Renal pelvis (tissue), 4 donors: ENCODE results near the gene CXCR5. TPM values are rescaled to one million over a fixed set of nuclear protein-coding genes. Genes with fewer than 3 reads are reported as not detected.

Experiments used
- DNase-seq: peaks from one replicate; pipeline ENCODE4 v3.0.0-alpha.2; 2013
- polyA plus RNA-seq, 3 donors: library from polyadenylated mRNA; unstranded; fragments of 120-200 nt; gene quantifications; one replicate each; pipeline ENCODE4 v1.2.1, GENCODE V29; 2013; ENCODE audit not compliant: insufficient read length in 3 of 3

The CXCR5 gene
- polyA plus RNA-seq, 3 donors, result not detected

- DNase-seq, result peak; percentile 73
Observed at GRCh38 chr11:118870396-118871343, 13.0 kb upstream of the CXCR5 start.

DNA sequence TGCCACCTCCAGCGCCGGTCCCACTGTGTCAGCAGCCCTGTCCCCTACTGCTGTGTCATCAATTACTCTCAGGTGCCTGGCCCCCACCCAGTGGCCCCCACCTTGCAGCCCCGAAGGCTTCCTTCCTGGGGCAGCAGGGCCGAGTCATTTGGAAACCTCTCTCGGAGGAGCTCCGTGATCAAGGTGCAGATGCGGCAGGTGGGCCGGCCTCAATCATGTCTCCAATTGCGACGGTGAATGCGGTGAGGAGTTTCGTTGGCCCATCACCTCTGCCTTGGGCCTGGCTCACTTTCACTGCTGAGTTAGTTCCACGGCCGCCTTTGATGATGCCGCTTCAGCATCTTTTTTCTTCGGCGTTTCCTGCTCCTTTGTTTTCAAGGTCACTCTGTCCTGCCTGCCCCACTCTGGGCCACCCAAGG, 11.3 kb upstream of the CXCR5 start:
- no peak for DNase-seq

DNA sequence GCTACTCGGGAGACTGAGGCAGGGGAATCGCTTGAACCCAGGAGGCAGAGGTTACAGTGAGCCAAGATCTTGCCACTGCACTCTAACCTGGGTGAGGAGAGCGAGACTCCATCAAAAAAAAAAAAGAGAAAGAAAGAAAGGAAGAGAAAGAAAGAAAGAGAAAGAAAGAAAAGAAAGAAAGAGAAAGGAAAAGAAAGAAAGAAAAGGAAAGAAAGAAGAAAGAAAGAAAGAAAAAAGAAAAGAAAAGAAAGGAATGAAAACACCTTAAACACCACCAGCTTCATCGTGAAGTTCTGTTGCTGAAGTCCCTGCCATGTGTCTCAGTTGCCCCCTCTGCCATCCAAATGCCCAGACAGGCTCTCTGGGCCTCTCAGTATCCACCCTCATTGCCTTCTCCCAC, 9.9 kb upstream of the CXCR5 start:
- no peak for DNase-seq

DNA sequence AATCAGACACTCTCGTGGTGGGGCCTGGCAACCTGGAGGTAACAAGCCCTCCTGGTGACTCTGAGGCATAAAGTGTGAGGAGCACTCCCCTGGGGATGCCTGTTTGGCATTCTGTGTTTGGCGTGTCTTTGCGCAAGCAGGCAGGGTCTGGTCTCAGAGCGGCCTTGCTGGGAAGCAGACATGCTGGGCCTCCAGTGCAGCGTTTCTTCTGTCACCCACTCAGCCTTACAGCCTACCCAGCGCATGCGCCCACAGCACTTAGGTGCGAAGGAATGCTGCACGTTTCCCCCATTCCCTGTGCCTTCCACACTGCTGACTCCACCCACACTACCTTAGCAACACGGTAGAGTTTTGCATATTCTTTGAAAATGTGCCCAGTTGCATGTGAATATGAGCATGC, 7.4 kb upstream of the CXCR5 start:
- DNase-seq, result no peak

DNA sequence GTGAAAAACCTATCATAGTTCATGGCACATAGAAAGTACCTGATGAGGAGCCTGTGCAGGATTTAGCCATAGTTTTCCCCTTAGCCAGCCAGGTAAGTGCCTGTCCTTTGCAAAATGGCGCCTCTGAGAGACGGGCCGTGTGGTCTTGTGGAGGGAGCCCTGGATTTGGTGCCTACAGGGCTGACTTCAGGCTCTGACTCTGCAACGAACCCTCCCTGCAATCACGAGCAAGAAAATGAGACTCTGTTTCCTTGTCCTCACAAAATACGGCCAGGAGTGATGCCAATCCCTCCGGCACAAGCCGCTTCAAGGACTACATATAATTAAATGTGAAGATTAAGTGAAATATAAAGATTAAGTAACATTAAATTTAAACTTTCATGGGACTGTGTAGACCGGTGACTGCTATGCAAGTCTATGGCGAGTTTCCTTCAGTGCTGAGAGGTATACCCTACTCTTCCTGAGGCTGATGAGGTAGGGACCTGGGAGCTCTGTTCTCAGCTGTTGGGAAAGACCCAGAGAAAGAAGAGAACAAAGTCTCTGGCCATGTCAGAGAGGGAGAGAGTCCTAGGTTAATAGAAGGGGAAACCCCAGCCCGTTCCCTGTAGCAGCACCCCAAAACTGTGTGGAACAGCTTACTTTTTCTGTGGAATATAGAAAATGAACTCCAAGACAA, 6.1 kb upstream of the CXCR5 start:
- DNase-seq, result no peak

GRCh38 chr11:118878163-118878563, 5.5 kb upstream of the CXCR5 start:
- no peak for DNase-seq

- no peak for DNase-seq
Observed at GRCh38 chr11:118881228-118881627, 2.5 kb upstream of the CXCR5 start.

DNA sequence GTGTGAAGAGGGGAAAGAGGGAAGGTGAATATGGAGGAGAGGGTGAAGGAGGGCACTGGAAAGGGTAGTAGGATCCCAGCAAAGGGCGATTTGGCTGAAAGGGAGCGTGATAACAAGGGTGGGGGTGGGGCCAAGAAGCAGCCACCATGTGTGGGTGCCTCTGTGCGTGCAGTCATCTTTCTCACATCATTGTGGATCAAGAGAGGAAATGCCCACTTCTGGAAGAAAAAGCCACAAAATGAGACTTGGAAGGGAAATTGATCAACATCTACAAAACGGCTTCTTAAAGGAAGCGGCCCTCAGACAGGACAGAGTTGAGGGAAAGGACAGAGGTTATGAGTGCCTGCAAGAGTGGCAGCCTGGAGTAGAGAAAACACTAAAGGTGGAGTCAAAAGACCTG, 1.2 kb upstream of the CXCR5 start:
- no peak for DNase-seq

DNA sequence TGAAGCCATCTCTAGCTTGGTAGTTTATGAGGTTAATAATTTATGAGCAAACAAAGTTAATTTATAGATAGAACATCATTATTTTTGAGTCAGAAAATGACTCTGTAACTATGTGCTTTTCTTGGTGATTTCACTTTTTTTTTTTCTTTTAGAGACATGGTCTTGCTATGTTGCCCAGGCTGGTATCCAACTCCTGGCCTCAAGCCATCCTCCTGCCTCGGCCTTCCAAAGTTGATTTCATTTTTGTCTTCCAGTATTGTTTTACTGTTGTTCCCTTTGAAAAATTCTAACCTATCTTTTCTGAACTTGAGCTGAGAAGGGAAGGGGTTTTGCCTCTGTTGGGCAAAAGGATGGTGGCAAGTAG, 706 bp upstream of the CXCR5 start:
- DNase-seq, result no peak

DNA sequence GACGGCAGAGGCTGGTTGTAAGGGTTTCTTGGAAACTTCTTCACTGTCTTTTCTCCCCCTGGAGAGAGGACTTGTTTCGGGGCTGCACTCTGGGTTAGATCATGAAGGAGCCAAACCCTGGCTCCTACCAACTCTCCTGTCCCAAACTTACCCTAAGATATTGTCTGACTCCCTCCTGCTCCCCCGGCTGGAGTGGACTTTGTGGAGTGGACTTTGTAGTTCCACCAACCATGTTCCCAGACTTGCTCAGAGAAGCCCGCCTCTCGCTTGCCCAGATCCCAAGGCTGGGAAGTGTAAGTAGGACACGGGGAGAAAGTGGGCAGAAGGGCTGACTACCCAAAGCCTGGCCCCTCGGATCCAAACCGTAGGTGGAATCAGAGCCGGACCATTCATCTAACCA, 1.2 kb downstream of the CXCR5 start:
- no peak for DNase-seq

- no peak for DNase-seq
Observed at GRCh38 chr11:118885319-118885718, 1.6 kb downstream of the CXCR5 start.

GRCh38 chr11:118885831-118886565, 2.3 kb downstream of the CXCR5 start:
- DNase-seq, result no peak

DNA sequence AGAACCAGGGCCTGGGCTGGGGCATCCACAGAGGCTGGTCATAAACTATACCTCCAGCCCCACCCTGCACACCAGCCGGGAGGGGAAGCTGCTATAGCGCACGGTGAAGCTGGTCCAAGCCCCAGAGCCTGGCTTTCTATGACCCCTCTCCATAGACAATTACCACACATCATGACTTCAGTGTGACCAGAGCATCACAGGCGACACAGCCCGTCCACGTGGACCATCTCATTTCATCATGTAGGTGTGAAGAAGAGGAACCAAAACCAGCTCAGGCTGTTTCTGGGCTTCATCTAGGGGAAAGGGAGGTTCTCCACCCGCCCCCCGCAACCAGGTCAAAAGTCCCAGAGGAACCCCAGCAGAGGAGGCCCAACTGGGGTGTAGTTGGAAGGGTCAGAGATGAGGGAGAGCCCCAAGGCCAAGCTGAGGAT, 3.0 kb downstream of the CXCR5 start:
- no peak for DNase-seq

- DNase-seq, result no peak
Observed at GRCh38 chr11:118887206-118887605, 3.5 kb downstream of the CXCR5 start.

DNA sequence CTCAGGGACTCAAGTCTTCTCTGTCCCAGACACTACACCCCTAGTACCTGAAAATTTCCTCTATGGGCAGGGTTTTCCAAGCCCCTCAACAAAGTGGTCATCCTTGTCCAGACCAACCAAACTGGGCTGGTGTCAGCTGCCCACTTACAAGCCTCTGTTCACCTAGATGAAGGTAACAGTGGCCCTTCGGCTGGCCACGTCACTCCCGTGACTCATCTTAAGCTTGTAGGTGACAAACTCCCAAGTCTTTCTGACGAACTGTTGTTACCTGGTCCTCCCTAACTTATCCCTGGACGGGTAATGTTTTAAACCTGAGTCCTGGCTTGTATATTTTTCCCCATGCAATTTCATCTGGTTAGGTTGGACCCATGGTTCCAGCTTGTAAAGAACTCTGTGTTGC, 4.7 kb downstream of the CXCR5 start:
- DNase-seq, result no peak

GRCh38 chr11:118889797-118890196, 6.1 kb downstream of the CXCR5 start:
- no peak for DNase-seq

- no peak for DNase-seq
Observed at GRCh38 chr11:118892514-118892913, 8.8 kb downstream of the CXCR5 start.

DNA sequence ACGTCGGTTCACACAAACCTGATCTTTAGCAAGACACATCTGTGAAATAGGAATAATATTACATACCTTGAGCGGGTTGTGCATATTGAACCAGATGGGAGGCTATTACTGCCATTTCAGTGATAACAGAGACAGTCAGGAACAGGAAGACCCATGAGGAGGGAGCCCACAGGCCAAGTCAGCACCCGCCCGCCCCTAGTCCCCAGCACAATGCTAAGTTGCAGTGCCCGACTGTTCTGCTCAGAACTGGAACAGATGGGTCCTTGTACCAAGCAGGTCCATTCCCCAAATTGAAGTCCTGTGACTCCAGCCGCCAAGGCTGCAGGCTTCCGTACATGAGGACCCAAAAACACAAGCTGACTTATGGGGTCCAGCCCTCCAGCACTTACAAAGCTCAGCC, 9.3 kb downstream of the CXCR5 start:
- no peak for DNase-seq

DNA sequence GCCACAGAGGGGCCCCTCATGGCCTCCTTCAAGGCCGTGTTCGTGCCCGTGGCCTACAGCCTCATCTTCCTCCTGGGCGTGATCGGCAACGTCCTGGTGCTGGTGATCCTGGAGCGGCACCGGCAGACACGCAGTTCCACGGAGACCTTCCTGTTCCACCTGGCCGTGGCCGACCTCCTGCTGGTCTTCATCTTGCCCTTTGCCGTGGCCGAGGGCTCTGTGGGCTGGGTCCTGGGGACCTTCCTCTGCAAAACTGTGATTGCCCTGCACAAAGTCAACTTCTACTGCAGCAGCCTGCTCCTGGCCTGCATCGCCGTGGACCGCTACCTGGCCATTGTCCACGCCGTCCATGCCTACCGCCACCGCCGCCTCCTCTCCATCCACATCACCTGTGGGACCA, 10.0 kb downstream of the CXCR5 start:
- DNase-seq, result no peak

GRCh38 chr11:118894192-118894591, 10.5 kb downstream of the CXCR5 start:
- no peak for DNase-seq

GRCh38 chr11:118895093-118896039, 11.7 kb downstream of the CXCR5 start:
- DNase-seq, result no peak
